ENCODE data around the gene SHOC2. TPM values are rescaled to one million over a fixed set of nuclear protein-coding genes. Genes with fewer than 3 reads are reported as not detected.
A peak's percentile ranks its signal among the peaks of the same experiment; 100 is the strongest.

The SHOC2 gene
- total RNA-seq, 1 donor from 2014 or later, result 41.8 TPM

DNA sequence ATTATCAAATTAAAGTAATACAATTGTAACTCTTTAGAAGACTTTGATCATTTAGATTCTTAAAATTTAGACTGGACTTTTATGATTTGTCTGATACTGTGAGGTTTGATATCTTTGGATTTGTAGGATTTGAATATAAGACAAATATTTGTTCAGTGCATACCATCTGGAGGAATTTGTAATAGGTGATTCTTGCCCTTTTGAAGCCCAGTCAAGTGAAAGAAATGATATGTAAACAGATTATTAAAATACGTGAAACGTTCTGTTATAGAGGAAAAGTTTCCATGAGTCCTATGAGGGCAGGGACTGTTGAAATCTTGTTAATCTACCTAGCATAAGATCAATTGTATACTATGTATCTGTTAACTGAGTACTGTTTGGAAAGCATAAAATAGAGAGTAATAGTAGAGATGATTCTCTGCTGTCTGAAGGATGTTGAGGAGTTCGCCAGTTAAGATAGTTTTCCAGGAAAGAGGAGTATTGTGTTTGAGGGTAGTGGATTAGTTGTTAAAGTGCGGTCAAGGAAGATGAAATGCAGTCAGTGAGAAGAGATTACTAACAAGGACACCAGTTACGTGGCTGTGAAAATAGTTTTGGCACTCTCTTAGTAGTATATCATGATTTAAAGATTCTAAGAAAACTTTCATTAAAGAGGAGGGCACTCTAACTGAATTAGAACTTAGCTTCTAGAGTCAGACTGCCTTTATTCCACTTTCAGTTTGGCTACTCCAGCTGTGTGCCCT is 33.3 kb upstream of the SHOC2 start:
- no peaks in the 10 kb centered on the region for H3K27me3 Mint-ChIP-seq
- H3K27ac Mint-ChIP-seq, result no peak overlapping the region
- H3K4me3 Mint-ChIP-seq, result no peak overlapping the region
- H3K9me3 Mint-ChIP-seq, result no peaks in the 10 kb centered on the region
- peaks cover 19% of the 10 kb centered on the region for H3K4me1 Mint-ChIP-seq
- intact Hi-C loops (cut with micrococcal nuclease), result no loop called here
- no peak for DNase-seq
- H3K36me3 Mint-ChIP-seq (ENCODE audit: low read depth), result peaks cover 55% of the 10 kb centered on the region

DNA sequence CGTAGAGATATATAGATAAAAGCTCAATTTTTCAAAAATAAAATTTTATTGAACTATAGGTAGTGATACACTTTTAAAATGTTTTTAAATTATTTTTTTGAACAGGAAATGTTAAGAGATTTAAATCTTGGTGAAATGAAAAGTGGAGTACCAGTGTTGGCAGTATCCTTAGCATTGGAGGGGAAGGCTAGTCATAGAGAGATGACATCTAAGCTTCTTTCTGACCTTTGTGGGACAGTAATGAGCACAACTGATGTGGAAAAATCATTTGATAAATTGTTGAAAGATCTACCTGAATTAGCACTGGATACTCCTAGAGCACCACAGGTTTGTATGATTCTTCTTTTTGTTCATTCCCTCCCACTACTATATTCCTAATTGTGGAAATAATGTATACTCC is 31.8 kb upstream of the SHOC2 start:
- DNase-seq, result no peak
- Mint-ChIP-seq H3K9me3 (no peaks in the 10 kb centered on the region), H3K4me3 (no peak overlapping the region), H3K4me1 (peaks cover 18% of the 10 kb centered on the region), H3K36me3 (ENCODE audit: low read depth) (peaks cover 49% of the 10 kb centered on the region), H3K27me3 (no peaks in the 10 kb centered on the region), H3K27ac (no peak overlapping the region)
- intact Hi-C loops (cut with micrococcal nuclease), result no loop called here

- intact Hi-C loops (cut with micrococcal nuclease), result loop anchor here (1.0 to 5.0 kb wide), 4 partner anchors 89 to 585 kb away; no protein-coding TSS in a partner anchor
- Mint-ChIP-seq H3K9me3 (no peaks in the 10 kb centered on the region), H3K4me3 (no peak overlapping the region), H3K36me3 (ENCODE audit: low read depth) (peaks cover 45% of the 10 kb centered on the region), H3K4me1 (peaks cover 9% of the 10 kb centered on the region), H3K27ac (no peak overlapping the region), H3K27me3 (no peaks in the 10 kb centered on the region)
- no peak for DNase-seq
Measured at GRCh38 chr10:110892602-110893288, 26.7 kb upstream of the SHOC2 start.

- intact Hi-C loops (cut with micrococcal nuclease), result loop anchor here (1.0 to 5.0 kb wide), 4 partner anchors 90 to 586 kb away; no protein-coding TSS in a partner anchor
- H3K9me3 Mint-ChIP-seq, result no peaks in the 10 kb centered on the region
- H3K36me3 Mint-ChIP-seq (ENCODE audit: low read depth), result peaks cover 47% of the 10 kb centered on the region
Measured at GRCh38 chr10:110893559-110894179, 25.7 kb upstream of the SHOC2 start.

GRCh38 chr10:110897184-110897583 is 22.2 kb upstream of the SHOC2 start:
- no peaks in the 10 kb centered on the region for H3K9me3 Mint-ChIP-seq
- intact Hi-C loops (cut with micrococcal nuclease), result no loop called here
- peaks cover 48% of the 10 kb centered on the region for H3K36me3 Mint-ChIP-seq (ENCODE audit: low read depth)
- H3K4me3 Mint-ChIP-seq, result no peak overlapping the region
- no peak for DNase-seq
- H3K27ac Mint-ChIP-seq, result no peak overlapping the region
- peaks cover 13% of the 10 kb centered on the region for H3K4me1 Mint-ChIP-seq
- H3K27me3 Mint-ChIP-seq, result no peaks in the 10 kb centered on the region

More at GRCh38 chr10:110893559-110894179, 25.7 kb upstream of the SHOC2 start:
- DNase-seq, result peak; percentile 61
- H3K27ac Mint-ChIP-seq, result no peak overlapping the region
- H3K4me3 Mint-ChIP-seq, result no peak overlapping the region
- H3K27me3 Mint-ChIP-seq, result no peaks in the 10 kb centered on the region
- H3K4me1 Mint-ChIP-seq, result peaks cover 9% of the 10 kb centered on the region

- no peak for DNase-seq
- no peaks in the 10 kb centered on the region for H3K27me3 Mint-ChIP-seq
- no peak overlapping the region for H3K4me3 Mint-ChIP-seq
- H3K4me1 Mint-ChIP-seq, result peaks cover 25% of the 10 kb centered on the region
- intact Hi-C loops (cut with micrococcal nuclease), result no loop called here
- no peaks in the 10 kb centered on the region for H3K9me3 Mint-ChIP-seq
- peaks cover 54% of the 10 kb centered on the region for H3K36me3 Mint-ChIP-seq (ENCODE audit: low read depth)
- no peak overlapping the region for H3K27ac Mint-ChIP-seq
Measured at GRCh38 chr10:110898391-110898790, 21.0 kb upstream of the SHOC2 start.

GRCh38 chr10:110900983-110901382 is 18.4 kb upstream of the SHOC2 start:
- Mint-ChIP-seq H3K27me3 (no peaks in the 10 kb centered on the region), H3K36me3 (ENCODE audit: low read depth) (peaks cover 46% of the 10 kb centered on the region), H3K27ac (no peak overlapping the region), H3K4me1 (peaks cover 23% of the 10 kb centered on the region), H3K9me3 (no peaks in the 10 kb centered on the region), H3K4me3 (no peak overlapping the region)
- intact Hi-C loops (cut with micrococcal nuclease), result no loop called here
- no peak for DNase-seq

DNA sequence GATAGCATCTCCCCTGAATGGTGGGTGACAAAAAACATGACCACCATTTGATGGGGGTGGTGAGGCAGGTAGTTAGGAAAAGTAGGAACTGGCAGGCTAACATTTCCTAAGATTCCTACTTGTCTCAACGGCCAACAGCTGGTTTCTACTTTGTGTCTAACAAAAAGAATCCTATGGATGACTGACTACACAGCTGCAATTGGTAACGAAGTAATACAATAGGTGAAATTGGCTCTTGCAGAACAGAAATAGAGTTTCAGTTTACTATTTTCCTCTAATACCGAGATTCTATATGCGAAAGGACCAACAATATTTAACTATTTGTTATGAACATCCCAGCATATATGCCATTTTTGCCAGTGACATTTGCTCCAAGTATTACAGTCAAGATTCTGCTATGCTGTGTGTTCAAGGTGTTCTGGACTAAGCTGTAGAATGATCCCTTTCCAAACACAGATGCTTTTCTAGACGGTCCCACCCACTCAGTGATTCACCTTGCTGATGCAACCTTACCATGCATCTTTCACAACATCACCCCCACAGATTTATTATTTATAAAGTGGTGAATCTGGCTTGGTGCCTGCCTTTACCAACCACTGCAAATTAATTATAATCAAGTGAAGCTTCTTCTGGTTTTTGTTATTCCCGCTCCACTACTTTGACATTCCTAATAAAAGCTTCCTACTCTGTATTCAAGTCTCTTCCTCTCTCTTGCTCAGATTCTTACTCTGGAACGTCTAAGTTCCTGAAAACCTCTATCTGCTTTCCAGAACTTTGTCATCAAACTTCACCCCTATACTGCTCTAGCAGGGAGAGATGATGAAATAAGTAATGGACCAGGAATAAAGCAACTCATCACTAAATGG is 17.2 kb upstream of the SHOC2 start:
- H3K9me3 Mint-ChIP-seq, result no peaks in the 10 kb centered on the region
- no peak for DNase-seq
- intact Hi-C loops (cut with micrococcal nuclease), result no loop called here
- H3K27me3 Mint-ChIP-seq, result no peaks in the 10 kb centered on the region
- H3K4me1 Mint-ChIP-seq, result peaks cover 20% of the 10 kb centered on the region
- H3K27ac Mint-ChIP-seq, result peak overlapping the region; percentile 23
- peaks cover 40% of the 10 kb centered on the region for H3K36me3 Mint-ChIP-seq (ENCODE audit: low read depth)
- H3K4me3 Mint-ChIP-seq, result no peak overlapping the region

GRCh38 chr10:110903280-110904278 is 15.8 kb upstream of the SHOC2 start:
- intact Hi-C loops (cut with micrococcal nuclease), result loop anchor here (1.0 kb wide), 1 partner anchor 15 kb away; no protein-coding TSS in a partner anchor
- H3K9me3 Mint-ChIP-seq, result no peaks in the 10 kb centered on the region
- peaks cover 36% of the 10 kb centered on the region for H3K36me3 Mint-ChIP-seq (ENCODE audit: low read depth)
- DNase-seq, result no peak
- no peak overlapping the region for H3K4me3 Mint-ChIP-seq
- H3K27ac Mint-ChIP-seq, result peak overlapping the region; percentile 25
- peaks cover 22% of the 10 kb centered on the region for H3K4me1 Mint-ChIP-seq
- no peaks in the 10 kb centered on the region for H3K27me3 Mint-ChIP-seq

DNA sequence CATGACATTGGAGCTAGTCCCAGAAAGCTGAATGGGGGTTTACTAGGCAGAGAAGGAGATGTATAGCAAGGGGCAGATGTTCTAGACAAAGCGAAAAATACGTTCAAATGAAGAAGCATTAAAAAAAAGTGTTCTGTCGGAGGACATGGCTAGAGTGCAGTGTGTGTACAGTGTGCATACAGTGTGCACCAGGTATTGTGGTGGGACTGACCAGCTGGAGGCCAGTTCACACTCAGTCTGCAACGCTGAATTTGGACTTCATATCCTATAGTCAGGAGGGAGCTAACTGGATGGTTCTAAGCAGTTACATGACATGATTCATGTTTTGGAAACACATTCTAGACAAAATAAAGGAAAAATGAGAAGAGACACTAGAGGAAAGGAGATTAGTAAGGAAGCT is 9.3 kb upstream of the SHOC2 start:
- Mint-ChIP-seq H3K27ac (no peak overlapping the region), H3K27me3 (no peaks in the 10 kb centered on the region), H3K36me3 (ENCODE audit: low read depth) (peaks cover 12% of the 10 kb centered on the region), H3K4me1 (peaks cover 2% of the 10 kb centered on the region), H3K4me3 (no peak overlapping the region), H3K9me3 (no peaks in the 10 kb centered on the region)
- DNase-seq, result no peak
- intact Hi-C loops (cut with micrococcal nuclease), result no loop called here

DNA sequence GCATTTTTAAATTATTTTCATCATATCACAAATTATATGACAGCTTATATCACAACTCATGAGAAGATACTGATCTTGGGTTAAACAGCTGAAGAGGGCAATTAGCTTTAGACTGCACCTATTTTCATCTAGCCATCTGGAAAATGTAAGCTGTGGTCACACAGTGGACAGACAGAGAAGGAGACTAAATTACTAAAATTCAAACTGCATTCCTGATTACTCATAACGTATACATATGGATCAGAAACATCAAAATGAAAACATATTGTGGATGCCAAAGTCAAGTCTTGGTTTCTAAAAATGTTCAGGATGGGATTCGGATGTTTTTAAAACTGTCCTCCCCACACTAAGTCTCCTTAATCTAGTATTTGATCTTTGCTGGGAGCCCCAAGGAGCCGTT is 7.0 kb upstream of the SHOC2 start:
- no peak overlapping the region for H3K4me3 Mint-ChIP-seq
- DNase-seq, result no peak
- H3K36me3 Mint-ChIP-seq (ENCODE audit: low read depth), result peaks cover 14% of the 10 kb centered on the region
- peaks cover 8% of the 10 kb centered on the region for H3K4me1 Mint-ChIP-seq
- intact Hi-C loops (cut with micrococcal nuclease), result no loop called here
- H3K27ac Mint-ChIP-seq, result no peak overlapping the region
- H3K9me3 Mint-ChIP-seq, result no peaks in the 10 kb centered on the region
- no peaks in the 10 kb centered on the region for H3K27me3 Mint-ChIP-seq

GRCh38 chr10:110914431-110914830 is 5.0 kb upstream of the SHOC2 start:
- peaks cover 16% of the 10 kb centered on the region for H3K4me1 Mint-ChIP-seq
- intact Hi-C loops (cut with micrococcal nuclease), result no loop called here
- no peaks in the 10 kb centered on the region for H3K27me3 Mint-ChIP-seq

More at GRCh38 chr10:110914431-110914830, 5.0 kb upstream of the SHOC2 start:
- Mint-ChIP-seq H3K27ac (no peak overlapping the region), H3K9me3 (no peaks in the 10 kb centered on the region), H3K36me3 (ENCODE audit: low read depth) (peaks cover 8% of the 10 kb centered on the region), H3K4me3 (no peak overlapping the region)
- no peak for DNase-seq
